Thymus (tissue), 14 donors: Measurements from ENCODE around the gene TMEM132C. TPM values are rescaled to one million over a fixed set of nuclear protein-coding genes. Genes with fewer than 3 reads are reported as not detected.

Experiments used
- DNase-seq, 9 donors: peaks; one replicate each; pipeline ENCODE4 v3.0.0-alpha.2; 2013; ENCODE audit warnings: low spot score in 9 of 9, low read depth in 6 of 9, missing footprints in 1 of 9
- H3K27ac ChIP-seq, 2 donors: one replicate each; pipeline ENCODE4 v1.5.1; 2013; ENCODE audit warnings: control low read depth in 1 of 2, low read depth in 1 of 2, low read length in 1 of 2, mild to moderate bottlenecking in 1 of 2, moderate library complexity in 1 of 2
- H3K27me3 ChIP-seq, 2 donors: one replicate each; pipeline ENCODE4 v1.5.1; 2013; ENCODE audit warnings: low read length in 1 of 2; ENCODE audit not compliant: control insufficient read depth in 2 of 2, insufficient read depth in 1 of 2
- H3K36me3 ChIP-seq, 2 donors: one replicate each; pipeline ENCODE4 v1.5.1; 2013; ENCODE audit warnings: low read length in 1 of 2, mild to moderate bottlenecking in 1 of 2, moderate library complexity in 1 of 2; ENCODE audit not compliant: control insufficient read depth in 2 of 2, insufficient read depth in 2 of 2
- H3K4me1 ChIP-seq, 2 donors: one replicate each; pipeline ENCODE4 v1.5.1; 2013; ENCODE audit warnings: low read length in 2 of 2; ENCODE audit not compliant: control insufficient read depth in 2 of 2, insufficient read depth in 2 of 2
- H3K4me3 ChIP-seq, 2 donors: one replicate each; pipeline ENCODE4 v1.5.1; 2013; ENCODE audit warnings: low read length in 2 of 2, control low read depth in 1 of 2, mild to moderate bottlenecking in 1 of 2
- H3K9me3 ChIP-seq, 2 donors: one replicate each; pipeline ENCODE4 v1.5.1; 2013; ENCODE audit warnings: low read length in 1 of 2, mild to moderate bottlenecking in 1 of 2; ENCODE audit not compliant: control insufficient read depth in 2 of 2, insufficient read depth in 1 of 2
- WGBS: extraction: QIAGEN DNeasy Blood & Tissue Kit; methylation state at CpG from one replicate; pipeline ENCODE4 v1.1.7; 2013; 5-methylcytosine and 5-hydroxymethylcytosine counted together
- long read RNA-seq, 10 donors: transcript quantifications; one replicate each; lab custom pipeline, GENCODE V29; 2026
- polyA plus RNA-seq: library from polyadenylated mRNA; stranded (reverse); fragments of 200-250 nt; gene quantifications from one replicate; pipeline ENCODE4 v1.2.3, GENCODE V29; 2013
- total RNA-seq: library from RNA; stranded (reverse); fragments of 120-200 nt; gene quantifications from one replicate; pipeline ENCODE4 v1.2.4, GENCODE V29; 2013
- donor health status: healthy.

TMEM132C gene
- total RNA-seq (0.24 TPM), polyA plus RNA-seq (0.34 TPM)
- long read RNA-seq, donor 1: 0 reads
- long read RNA-seq, donor 2: 0 reads
- long read RNA-seq, donor 3: 0 reads
- long read RNA-seq, donor 4: 0 reads
- long read RNA-seq, donor 5: 0 reads
- long read RNA-seq, donor 6: 0 reads
- long read RNA-seq, donor 7: 0 reads
- long read RNA-seq, donor 8: 0 reads
- long read RNA-seq, donor 9: 0 reads
- long read RNA-seq, donor 10, full-length matches to known transcripts: 1 of 1 reads
- long read RNA-seq, donor 10, partial matches to known transcripts: 0 of 1 reads
- long read RNA-seq, donor 10, other reads (novel, unspliced or antisense): 0 of 1 reads

DNA sequence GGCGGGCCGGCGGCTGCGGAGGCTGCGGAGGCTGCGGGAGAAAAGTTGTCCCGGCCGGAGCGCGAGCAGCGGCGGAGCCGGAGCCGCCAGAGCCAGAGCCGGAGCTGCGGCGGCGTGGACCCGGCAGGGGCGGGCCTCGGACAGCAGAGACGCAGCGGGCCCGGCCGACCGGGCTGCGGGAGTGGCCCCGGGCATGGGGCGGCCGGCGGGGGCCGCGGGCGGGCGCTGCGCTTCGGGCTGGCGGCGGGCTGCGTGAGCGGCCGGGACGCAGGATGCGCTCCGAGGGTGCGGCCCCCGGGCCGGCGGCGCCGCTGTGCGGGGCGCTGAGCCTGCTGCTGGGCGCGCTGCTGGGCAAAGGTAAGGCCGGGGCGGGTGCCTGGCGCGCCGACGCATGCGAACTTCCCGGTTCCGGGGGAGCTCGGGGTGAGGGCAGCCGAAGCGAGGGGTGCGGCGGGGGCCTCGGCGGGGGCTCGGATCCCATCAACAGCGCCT, at the start of gene TMEM132C:
Gene TMEM132C (plus strand): TSS at position 40 of the 492 bp plus-strand sequence. CDS start 233 bp downstream, at position 273.
- Histone ChIP-seq H3K27me3 (peaks cover 37 to 41% of the 10 kb centered on the region in 2 donors), H3K9me3 (no peaks in the 10 kb centered on the region), H3K36me3 (no peaks in the 10 kb centered on the region), H3K27ac (no peak within 1 kb of the TSS), H3K4me3 (peak within 1 kb of the TSS in 1 of 2 donors; percentile 7), H3K4me1 (no peaks in the 10 kb centered on the region)
- WGBS: 3% methylated on average over 73 of the region's 73 CpGs
- no peak for DNase-seq

- Histone ChIP-seq H3K36me3 (no peaks in the 10 kb centered on the region), H3K9me3 (no peaks in the 10 kb centered on the region), H3K27me3 (no peaks in the 10 kb centered on the region), H3K4me3 (no peak overlapping the region), H3K27ac (no peak overlapping the region), H3K4me1 (no peaks in the 10 kb centered on the region)
- no peak for DNase-seq
- WGBS: 84% methylated on average over 7 of the region's 7 CpGs
These were observed 42.7 kb upstream of the TMEM132C start for GRCh38 chr12:128224226-128224625.

- WGBS: 82% methylated on average over 6 of the region's 6 CpGs
- no peak overlapping the region for H3K27ac ChIP-seq
- no peaks in the 10 kb centered on the region for H3K9me3 ChIP-seq
These were observed 38.4 kb upstream of the TMEM132C start for GRCh38 chr12:128228581-128228980.

DNA sequence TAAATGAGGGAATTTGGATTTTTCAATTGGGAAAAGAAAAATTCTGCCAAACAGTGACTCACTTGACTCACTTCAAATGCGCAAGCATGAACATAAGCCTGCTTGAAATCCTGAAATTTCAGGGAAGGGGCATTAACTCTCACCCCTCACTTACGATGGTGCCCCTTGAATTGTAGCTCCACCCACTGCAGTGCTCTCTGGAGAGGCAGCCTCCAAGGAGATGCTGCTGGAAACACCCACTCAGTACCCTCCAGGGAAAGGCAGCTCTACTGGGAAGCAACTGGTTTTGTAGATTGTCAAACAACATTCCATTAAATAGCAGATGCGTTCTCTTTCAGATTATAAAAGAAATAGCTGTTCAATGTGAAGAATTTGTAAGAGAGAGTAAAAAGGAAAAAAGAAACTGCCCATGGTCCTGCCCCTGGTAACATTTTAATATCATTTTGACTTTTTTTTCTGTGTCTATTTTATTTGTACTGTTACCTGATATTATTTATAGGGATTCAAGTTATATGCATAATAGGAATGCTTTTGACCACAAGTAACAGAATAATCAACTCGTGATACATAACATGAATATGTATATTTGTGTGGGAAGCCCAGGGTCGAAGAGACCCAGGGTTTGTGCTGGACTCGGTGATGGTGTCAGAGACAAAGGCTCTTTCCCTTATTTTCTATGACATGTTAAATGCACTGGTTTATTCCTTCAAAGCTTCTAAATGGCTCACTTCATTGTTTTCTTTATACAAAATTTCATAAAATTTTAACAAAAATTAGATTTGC, 31.1 kb upstream of the TMEM132C start:
- 82% methylated on average over 6 of the region's 6 CpGs for WGBS
- H3K4me3 ChIP-seq: no peak overlapping the region
- H3K9me3 ChIP-seq: no peaks in the 10 kb centered on the region
- H3K4me1 ChIP-seq: no peaks in the 10 kb centered on the region
- no peak overlapping the region for H3K27ac ChIP-seq
- no peaks in the 10 kb centered on the region for H3K27me3 ChIP-seq
- DNase-seq: no peak
- no peaks in the 10 kb centered on the region for H3K36me3 ChIP-seq

More at GRCh38 chr12:128228581-128228980, 38.4 kb upstream of the TMEM132C start:
- no peak for DNase-seq
- no peaks in the 10 kb centered on the region for H3K36me3 ChIP-seq
- no peaks in the 10 kb centered on the region for H3K27me3 ChIP-seq
- no peak overlapping the region for H3K4me3 ChIP-seq
- no peaks in the 10 kb centered on the region for H3K4me1 ChIP-seq

- Histone ChIP-seq H3K4me1 (no peaks in the 10 kb centered on the region), H3K27ac (no peak overlapping the region), H3K27me3 (no peaks in the 10 kb centered on the region), H3K9me3 (no peaks in the 10 kb centered on the region), H3K36me3 (no peaks in the 10 kb centered on the region), H3K4me3 (no peak overlapping the region)
- 95% methylated on average over 1 of the region's 1 CpG for WGBS
- DNase-seq: no peak
These were observed 30.4 kb upstream of the TMEM132C start for GRCh38 chr12:128236525-128236924.

GRCh38 chr12:128240745-128241144, 26.2 kb upstream of the TMEM132C start:
- peaks cover 0 to 6% of the 10 kb centered on the region in 2 donors for H3K9me3 ChIP-seq
- H3K36me3 ChIP-seq: no peaks in the 10 kb centered on the region
- no peak overlapping the region for H3K4me3 ChIP-seq
- DNase-seq: no peak
- H3K27me3 ChIP-seq: no peaks in the 10 kb centered on the region
- no peak overlapping the region for H3K27ac ChIP-seq
- no peaks in the 10 kb centered on the region for H3K4me1 ChIP-seq
- WGBS: 74% methylated on average over 2 of the region's 2 CpGs

DNA sequence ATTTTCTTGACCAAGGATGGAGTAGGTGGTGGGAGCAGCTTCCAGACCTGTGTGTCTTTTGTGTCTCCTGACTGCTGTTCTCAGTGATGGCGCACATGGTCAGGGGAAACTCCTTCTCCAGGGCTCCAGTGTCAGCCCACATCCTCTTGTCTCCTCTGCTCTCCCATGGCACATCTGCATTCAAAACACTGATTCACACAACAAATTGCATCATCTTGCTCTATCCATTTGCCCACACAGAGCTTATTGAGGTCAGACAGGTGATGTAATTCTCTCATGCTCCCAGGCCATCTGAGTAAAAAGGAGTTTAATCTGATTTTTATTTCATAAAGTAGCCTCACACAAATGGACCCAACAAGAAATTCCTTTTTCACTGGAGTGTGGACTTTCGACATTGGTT, 21.8 kb upstream of the TMEM132C start:
- Histone ChIP-seq H3K36me3 (no peaks in the 10 kb centered on the region), H3K27me3 (no peaks in the 10 kb centered on the region), H3K27ac (no peak overlapping the region), H3K4me1 (no peaks in the 10 kb centered on the region), H3K4me3 (no peak overlapping the region), H3K9me3 (peaks cover 0 to 16% of the 10 kb centered on the region in 2 donors)
- no peak for DNase-seq
- WGBS: 97% methylated on average over 2 of the region's 2 CpGs

DNA sequence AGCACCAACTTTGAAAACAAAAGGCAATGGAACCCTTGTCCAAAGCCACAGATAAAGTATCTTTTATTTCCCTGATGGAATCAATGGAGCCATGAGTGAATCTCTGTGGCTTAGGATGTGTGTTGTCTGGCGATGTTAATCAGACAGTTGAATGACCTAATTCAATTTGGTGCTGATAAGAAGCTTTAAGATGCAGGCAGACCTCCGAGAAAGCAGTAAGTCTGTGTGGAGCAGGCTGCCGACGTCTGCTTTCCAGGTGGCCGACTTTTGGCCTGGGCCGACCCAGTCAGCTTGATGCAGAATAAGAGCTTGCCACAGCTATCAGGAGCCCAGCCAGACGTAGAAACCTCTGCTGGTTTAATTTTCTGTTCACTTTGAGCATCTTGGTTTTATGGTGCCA, 21.1 kb upstream of the TMEM132C start:
- no peaks in the 10 kb centered on the region for H3K27me3 ChIP-seq
- no peaks in the 10 kb centered on the region for H3K4me1 ChIP-seq
- H3K36me3 ChIP-seq: no peaks in the 10 kb centered on the region
- H3K27ac ChIP-seq: no peak overlapping the region
- WGBS: 69% methylated on average over 7 of the region's 7 CpGs
- H3K9me3 ChIP-seq: peaks cover 0 to 16% of the 10 kb centered on the region in 2 donors
- DNase-seq: no peak
- no peak overlapping the region for H3K4me3 ChIP-seq

GRCh38 chr12:128250096-128250495, 16.9 kb upstream of the TMEM132C start:
- Histone ChIP-seq H3K27ac (no peak overlapping the region), H3K9me3 (peaks cover 0 to 10% of the 10 kb centered on the region in 2 donors), H3K27me3 (no peaks in the 10 kb centered on the region), H3K4me3 (no peak overlapping the region), H3K36me3 (no peaks in the 10 kb centered on the region), H3K4me1 (no peaks in the 10 kb centered on the region)
- no peak for DNase-seq
- WGBS: 86% methylated on average over 8 of the region's 8 CpGs
